ENCODE results near the gene QRICH1.
A peak's percentile ranks its signal among the peaks of the same experiment; 100 is the strongest.

The QRICH1 gene

GRCh38 chr3:49093853-49094767 lies at the start of gene QRICH1:
TSS of gene QRICH1 (minus strand) at chr3:49094071. CDS start at chr3:49077017, 17,054 bp downstream.
- peak; percentile 92 for DNase-seq

GRCh38 chr3:49140080-49140479 lies 46.2 kb upstream of the QRICH1 start:
- no peak for DNase-seq

- no peak for DNase-seq
These were observed 41.6 kb upstream of the QRICH1 start for GRCh38 chr3:49135499-49135898.

- DNase-seq = no peak
These were observed 40.8 kb upstream of the QRICH1 start for GRCh38 chr3:49134471-49135265.

- no peak for DNase-seq
These were observed 39.5 kb upstream of the QRICH1 start for GRCh38 chr3:49133226-49133951.

- no peak for DNase-seq
These were observed 38.8 kb upstream of the QRICH1 start, which contains the start of gene LAMB2 for GRCh38 chr3:49132437-49133225. TSS of gene LAMB2 (minus strand) at chr3:49133050. CDS start at chr3:49132867, 183 bp downstream.

- no peak for DNase-seq
These were observed 38.2 kb upstream of the QRICH1 start for GRCh38 chr3:49132073-49132436.

- no peak for DNase-seq
These were observed 37.7 kb upstream of the QRICH1 start for GRCh38 chr3:49131576-49131975.

GRCh38 chr3:49131040-49131439 lies 37.2 kb upstream of the QRICH1 start:
- no peak for DNase-seq

- DNase-seq = no peak
These were observed 31.3 kb upstream of the QRICH1 start for GRCh38 chr3:49124991-49125670.

- no peak for DNase-seq
These were observed 30.3 kb upstream of the QRICH1 start for GRCh38 chr3:49124203-49124602.

- no peak for DNase-seq
These were observed 29.8 kb upstream of the QRICH1 start for GRCh38 chr3:49123687-49124086.

GRCh38 chr3:49122886-49123545 lies 29.1 kb upstream of the QRICH1 start:
- DNase-seq = no peak

- DNase-seq = no peak
These were observed 28.6 kb upstream of the QRICH1 start for GRCh38 chr3:49122451-49122850.

GRCh38 chr3:49122022-49122421 lies 28.2 kb upstream of the QRICH1 start:
- no peak for DNase-seq

GRCh38 chr3:49121132-49121736 lies 27.4 kb upstream of the QRICH1 start:
- DNase-seq = peak; percentile 2

- DNase-seq = peak; percentile 92
These were observed 26.7 kb upstream of the QRICH1 start, which contains the start of gene USP19 for GRCh38 chr3:49120438-49121131. TSS of gene USP19 (minus strand) at chr3:49120823. CDS start at chr3:49119145, 1,678 bp downstream.

- no peak for DNase-seq
These were observed 26.2 kb upstream of the QRICH1 start for GRCh38 chr3:49120096-49120437.

GRCh38 chr3:49119439-49119838 lies 25.6 kb upstream of the QRICH1 start:
- no peak for DNase-seq

GRCh38 chr3:49119036-49119435 lies 25.2 kb upstream of the QRICH1 start:
- DNase-seq = no peak

All from activated effector memory CD4-positive, alpha-beta T cell treated with Interleukin-2 at 50 U/mL for 16 hours (primary cell).